HEK293T (cell line): ENCODE results near the gene AHI1.

Source experiments
- BHLHE40 ChIP-seq: fragments of 450-650 bp; IDR thresholded peaks from 2 replicates; pipeline ENCODE4 v1.6.1; 2016; ENCODE audit warnings: mild to moderate bottlenecking, moderate library complexity, borderline replicate concordance
- CTBP1 ChIP-seq: fragments of 450-650 bp; IDR thresholded peaks from 2 replicates; pipeline ENCODE4 v1.6.1; 2016; ENCODE audit warnings: borderline replicate concordance
- ELF4 ChIP-seq: fragments of 450-650 bp; IDR thresholded peaks from 2 replicates; pipeline ENCODE4 v1.6.1; 2017; ENCODE audit warnings: antibody characterized with exemption
- FOXA1 ChIP-seq: fragments of 450-650 bp; IDR thresholded peaks from 2 replicates; pipeline ENCODE4 v1.6.1; 2016; ENCODE audit warnings: mild to moderate bottlenecking
- FOXM1 ChIP-seq: fragments of 450-650 bp; IDR thresholded peaks from 2 replicates; pipeline ENCODE4 v1.6.1; 2017; ENCODE audit warnings: mild to moderate bottlenecking, borderline replicate concordance
- HDGF ChIP-seq: fragments of 450-650 bp; IDR thresholded peaks from 2 replicates; pipeline ENCODE4 v1.6.1; 2017; ENCODE audit warnings: antibody characterized with exemption, borderline replicate concordance
- NFRKB ChIP-seq: fragments of 450-650 bp; IDR thresholded peaks from 2 replicates; pipeline ENCODE4 v1.6.1; 2016; ENCODE audit warnings: mild to moderate bottlenecking, moderate library complexity
- SP1 ChIP-seq: fragments of 450-650 bp; IDR thresholded peaks from 2 replicates; pipeline ENCODE4 v1.6.1; 2017
- SUZ12 ChIP-seq: fragments of 450-650 bp; IDR thresholded peaks from 2 replicates; pipeline ENCODE4 v1.6.1; 2016; ENCODE audit warnings: mild to moderate bottlenecking
- TARDBP ChIP-seq: fragments of 450-650 bp; IDR thresholded peaks from 2 replicates; pipeline ENCODE4 v1.6.1; 2016
- ZNF384 ChIP-seq: fragments of 450-650 bp; IDR thresholded peaks from 2 replicates; pipeline ENCODE4 v1.6.1; 2016

GRCh38 chr6:135505648-135506047, 8.1 kb upstream of the AHI1 start:
- TF ChIP-seq SUZ12 (no peak), BHLHE40 (no peak), TARDBP (no peak), ZNF384 (no peak), HDGF (no peak), ELF4 (no peak), FOXM1 (no peak), SP1 (no peak), CTBP1 (no peak), FOXA1 (no peak), NFRKB (no peak)
